HEK293 (cell line): ENCODE data around the gene DMWD.
A peak's percentile ranks its signal among the peaks of the same experiment; 100 is the strongest.

Experiments used
- CTCF ChIA-PET: fragments of 350-600 bp; formaldehyde crosslinking; extraction: SDS; loops from one replicate; lab custom pipeline; 2021; ENCODE audit warnings: antibody characterized with exemption; lab: Yijun Ruan, JAX
- POLR2A ChIA-PET: fragments of 300-600 bp; formaldehyde crosslinking; extraction: SDS; loops from one replicate; lab custom pipeline; 2020; ENCODE audit warnings: antibody characterized with exemption, inconsistent platforms; lab: Yijun Ruan, JAX
- H3K27ac ChIP-seq: fragments of 200-500 bp; sonication (Bioruptor generic); 2 replicates; pipeline ENCODE4 v1.5.1; 2014; ENCODE audit warnings: low read depth, low read length, control low read depth, inconsistent platforms; ENCODE audit errors: extremely low read depth
- H3K36me3 ChIP-seq, 2 experiments: fragments of 200-500 bp in 1 of 2; sonication (Bioruptor generic) in 1 of 2; 1 replicate in 1 of 2; 2 replicates in 1 of 2; pipeline ENCODE4 v1.5.1; 2014 to 2017; ENCODE audit warnings: inconsistent platforms in 2 of 2, low read length in 2 of 2; ENCODE audit not compliant: control insufficient read depth in 2 of 2, insufficient read depth in 1 of 2
- H3K4me1 ChIP-seq: fragments of 200-500 bp; sonication (Bioruptor generic); 2 replicates; pipeline ENCODE4 v1.5.1; 2014; ENCODE audit warnings: mild to moderate bottlenecking, low read length, inconsistent platforms; ENCODE audit not compliant: control insufficient read depth, insufficient read depth
- H3K4me3 ChIP-seq: 2 replicates; pipeline ENCODE4 v1.5.1; 2011; ENCODE audit warnings: low read depth, mild to moderate bottlenecking, control low read depth, low read length, moderate library complexity
- H3K9me3 ChIP-seq: fragments of 200-500 bp; sonication (Bioruptor generic); 2 replicates; pipeline ENCODE4 v1.5.1; 2014; ENCODE audit warnings: low read depth, low read length, inconsistent platforms; ENCODE audit not compliant: control insufficient read depth, insufficient read depth
- AEBP2 ChIP-seq: fragments of 450-650 bp; formaldehyde crosslinking; IDR thresholded peaks from 2 replicates; pipeline ENCODE4 v1.5.1; 2016; ENCODE audit warnings: missing biosample characterization, missing genetic modification characterization, borderline replicate concordance
- FEZF1 ChIP-seq: fragments of 450-650 bp; formaldehyde crosslinking; IDR thresholded peaks from 2 replicates; pipeline ENCODE4 v1.5.1; 2016; ENCODE audit warnings: missing biosample characterization, missing genetic modification characterization
- GFI1B ChIP-seq: fragments of 450-650 bp; formaldehyde crosslinking; IDR thresholded peaks from 2 replicates; pipeline ENCODE4 v1.5.1; 2016; ENCODE audit warnings: missing biosample characterization, missing genetic modification characterization
- HIC1 ChIP-seq: fragments of 450-650 bp; formaldehyde crosslinking; IDR thresholded peaks from 2 replicates; pipeline ENCODE4 v1.5.1; 2016; ENCODE audit warnings: missing biosample characterization, missing genetic modification characterization
- SETDB1 ChIP-seq: IDR thresholded peaks from one replicate; pipeline ENCODE4 v1.6.1; 2017; ENCODE audit warnings: mild to moderate bottlenecking, low read length, moderate library complexity, mixed read lengths; ENCODE audit not compliant: insufficient read length
- SP2 ChIP-seq: fragments of 450-650 bp; formaldehyde crosslinking; IDR thresholded peaks from 2 replicates; pipeline ENCODE4 v1.5.1; 2016; ENCODE audit warnings: missing biosample characterization, missing genetic modification characterization
- ZBTB20 ChIP-seq: fragments of 450-650 bp; formaldehyde crosslinking; IDR thresholded peaks from 2 replicates; pipeline ENCODE4 v1.5.1; 2016; ENCODE audit warnings: missing biosample characterization, missing genetic modification characterization
- ZBTB21 ChIP-seq: fragments of 450-650 bp; formaldehyde crosslinking; IDR thresholded peaks from 2 replicates; pipeline ENCODE4 v1.5.1; 2017; ENCODE audit warnings: missing biosample characterization, missing genetic modification characterization
- ZBTB6 ChIP-seq: fragments of 450-650 bp; formaldehyde crosslinking; IDR thresholded peaks from 2 replicates; pipeline ENCODE4 v1.5.1; 2017; ENCODE audit warnings: missing biosample characterization, missing genetic modification characterization
- ZFHX2 ChIP-seq: fragments of 450-650 bp; formaldehyde crosslinking; conservative IDR thresholded peaks from 2 replicates; pipeline ENCODE4 v1.5.1; 2016; ENCODE audit warnings: missing biosample characterization, missing genetic modification characterization
- ZNF2 ChIP-seq: fragments of 450-650 bp; formaldehyde crosslinking; IDR thresholded peaks from 2 replicates; pipeline ENCODE4 v1.5.1; 2016; ENCODE audit warnings: missing biosample characterization, missing genetic modification characterization
- ZNF248 ChIP-seq: fragments of 450-650 bp; formaldehyde crosslinking; IDR thresholded peaks from 2 replicates; pipeline ENCODE4 v1.5.1; 2017; ENCODE audit warnings: missing biosample characterization, missing genetic modification characterization
- ZNF26 ChIP-seq: fragments of 450-650 bp; formaldehyde crosslinking; IDR thresholded peaks from 2 replicates; pipeline ENCODE4 v1.5.1; 2016; ENCODE audit warnings: missing biosample characterization, missing genetic modification characterization
- ZNF426 ChIP-seq: fragments of 450-650 bp; formaldehyde crosslinking; IDR thresholded peaks from 2 replicates; pipeline ENCODE4 v1.5.1; 2017; ENCODE audit warnings: missing biosample characterization, missing genetic modification characterization, mild to moderate bottlenecking, inconsistent platforms, moderate library complexity
- ZNF488 ChIP-seq: fragments of 450-650 bp; formaldehyde crosslinking; IDR thresholded peaks from 2 replicates; pipeline ENCODE4 v1.5.1; 2016; ENCODE audit warnings: missing biosample characterization, missing genetic modification characterization
- ZNF521 ChIP-seq: fragments of 450-650 bp; formaldehyde crosslinking; IDR thresholded peaks from 2 replicates; pipeline ENCODE4 v1.5.1; 2017; ENCODE audit warnings: missing biosample characterization, mild to moderate bottlenecking, missing genetic modification characterization
- ZNF560 ChIP-seq: fragments of 450-650 bp; formaldehyde crosslinking; IDR thresholded peaks from 2 replicates; pipeline ENCODE4 v1.5.1; 2017; ENCODE audit warnings: missing biosample characterization, missing genetic modification characterization, borderline replicate concordance
- ZNF624 ChIP-seq: fragments of 450-650 bp; formaldehyde crosslinking; IDR thresholded peaks from 2 replicates; pipeline ENCODE4 v1.5.1; 2017; ENCODE audit warnings: missing biosample characterization, missing genetic modification characterization
- ZNF660 ChIP-seq: fragments of 450-650 bp; IDR thresholded peaks from 2 replicates; pipeline ENCODE4 v1.5.1; 2018; ENCODE audit warnings: missing biosample characterization, mild to moderate bottlenecking, missing genetic modification characterization
- ZNF670 ChIP-seq: fragments of 450-650 bp; formaldehyde crosslinking; IDR thresholded peaks from 2 replicates; pipeline ENCODE4 v1.5.1; 2016; ENCODE audit warnings: missing biosample characterization, missing genetic modification characterization, low read depth
- ZNF792 ChIP-seq: fragments of 450-650 bp; formaldehyde crosslinking; IDR thresholded peaks from 2 replicates; pipeline ENCODE4 v1.5.1; 2016; ENCODE audit warnings: missing biosample characterization, missing genetic modification characterization
- ZSCAN4 ChIP-seq: fragments of 450-650 bp; formaldehyde crosslinking; IDR thresholded peaks from 2 replicates; pipeline ENCODE4 v1.5.1; 2017; ENCODE audit warnings: missing biosample characterization, missing genetic modification characterization

DMWD gene

GRCh38 chr19:45762870-45763631 lies 29.6 kb downstream of the DMWD start (continued):
- TF ChIP-seq FEZF1 (tag by site-specific recombination) (no peak), ZNF560 (tag by site-specific recombination) (no peak)

GRCh38 chr19:45761714-45762113 lies 30.9 kb downstream of the DMWD start:
- H3K9me3 ChIP-seq = no peaks in the 10 kb centered on the region
- H3K4me3 ChIP-seq = no peak overlapping the region
- CTCF ChIA-PET = interaction anchor here (0.5 to 0.7 kb wide), 2 partner anchors 246 to 283 kb away, joined by 4 read pairs; no protein-coding TSS in a partner anchor
- TF ChIP-seq ZBTB6 (tag by site-specific recombination) = peak; percentile 86
- TF ChIP-seq ZNF670 (tag by site-specific recombination) = no peak
- no peak for TF ChIP-seq ZSCAN4
- TF ChIP-seq, all 188 proteins: peak for 1
- peaks cover 16% of the 10 kb centered on the region for H3K4me1 ChIP-seq
- POLR2A ChIA-PET = interaction anchor here (1.3 kb wide), 2 partner anchors 31 to 70 kb away, joined by 3 to 4 read pairs; partner anchors contain the start of genes FBXO46, QPCTL and SNRPD2
- no peaks in the 10 kb centered on the region; a peak in 1 of 3 replicates for H3K36me3 ChIP-seq
- no peak overlapping the region for H3K27ac ChIP-seq

- H3K27ac ChIP-seq = no peak overlapping the region
- H3K4me3 ChIP-seq = no peak overlapping the region
- H3K9me3 ChIP-seq = no peaks in the 10 kb centered on the region
- H3K36me3 ChIP-seq = no peaks in the 10 kb centered on the region; a peak in 1 of 3 replicates
- H3K4me1 ChIP-seq = 0 out of 2 replicates have a peak, but pooled peaks cover 2% of the 10 kb centered on the region
- TF ChIP-seq ZNF2 (no peak), ZBTB20 (tag by site-specific recombination) (no peak), GFI1B (tag by site-specific recombination) (no peak), ZNF26 (tag by site-specific recombination) (no peak), HIC1 (no peak), ZNF426 (tag by site-specific recombination) (no peak), ZFHX2 (no peak), ZNF660 (tag by site-specific recombination) (no peak), ZNF521 (no peak), ZNF624 (no peak), ZNF792 (no peak), SETDB1 (no peak), ZNF488 (tag by site-specific recombination) (no peak), AEBP2 (tag by site-specific recombination) (no peak), ZBTB21 (tag by site-specific recombination) (no peak), ZNF248 (tag by site-specific recombination) (no peak), SP2 (tag by site-specific recombination) (no peak)
- ChIA-PET POLR2A (interaction anchor here (0.9 to 1.1 kb wide), 2 partner anchors 9 to 10 kb away, joined by 3 to 5 read pairs; partner anchors contain the start of gene SIX5), CTCF (interaction anchor here (0.7 to 1.7 kb wide), 2 partner anchors 10 to 29 kb away, joined by 3 to 4 read pairs; partner anchors contain the start of gene FBXO46)
These were observed 33.7 kb downstream of the DMWD start for GRCh38 chr19:45758921-45759320.
